Measurements from ENCODE around the gene PTPN1. TPM values are rescaled to one million over a fixed set of nuclear protein-coding genes. Genes with fewer than 3 reads are reported as not detected.

The PTPN1 gene
- total and polyA plus RNA-seq, 2 of the 13 experiments (the other 11 are each of a cell fraction or from before 2014, with no cell fraction given): 17.7 to 37.2 TPM

- TF ChIP-seq GABPB1 (CRISPR knock-in tag; IDR thresholded peaks at IDR 0.05) (peak; percentile 97), RBFOX2 (IDR thresholded peaks at IDR 0.05; ENCODE audit: low read depth, low read length) (peak; percentile 99), NFKB2 (CRISPR knock-in tag; IDR thresholded peaks at IDR 0.05; ENCODE audit: borderline replicate concordance) (peak; percentile 93; the same call in 1 of the 2 replicates), RARA (CRISPR knock-in tag; IDR thresholded peaks at IDR 0.05) (peak; percentile 63), ZNF768 (CRISPR knock-in tag; IDR thresholded peaks at IDR 0.05) (peak; percentile 76; the same call in 1 of the 2 replicates), TP53 (CRISPR knock-in tag; conservative IDR thresholded peaks at IDR 0.05) (peak; percentile 41; the same call in 1 of the 2 replicates), ZNF274 (CRISPR knock-in tag; IDR thresholded peaks at IDR 0.05) (peak; percentile 83), TFDP2 (CRISPR knock-in tag; IDR thresholded peaks at IDR 0.05) (peak; percentile 83), ZNF205 (CRISPR knock-in tag; IDR thresholded peaks at IDR 0.05) (no peak; the same call in none of the 2 replicates), NKX3-1 (CRISPR knock-in tag; IDR thresholded peaks at IDR 0.05) (peak; percentile 73; the same call in 1 of the 2 replicates), KMT2B (CRISPR knock-in tag; IDR thresholded peaks at IDR 0.05) (peak; percentile 97), ONECUT2 (CRISPR knock-in tag; IDR thresholded peaks at IDR 0.05) (no peak), ZMYM3 (CRISPR knock-in tag; IDR thresholded peaks at IDR 0.05) (peak; percentile 96), GLMP (CRISPR knock-in tag; IDR thresholded peaks at IDR 0.05; ENCODE audit: borderline replicate concordance) (no peak), ZBTB7A (CRISPR knock-in tag; IDR thresholded peaks at IDR 0.05) (no peak)
- TF ChIP-seq, protein P1, sequence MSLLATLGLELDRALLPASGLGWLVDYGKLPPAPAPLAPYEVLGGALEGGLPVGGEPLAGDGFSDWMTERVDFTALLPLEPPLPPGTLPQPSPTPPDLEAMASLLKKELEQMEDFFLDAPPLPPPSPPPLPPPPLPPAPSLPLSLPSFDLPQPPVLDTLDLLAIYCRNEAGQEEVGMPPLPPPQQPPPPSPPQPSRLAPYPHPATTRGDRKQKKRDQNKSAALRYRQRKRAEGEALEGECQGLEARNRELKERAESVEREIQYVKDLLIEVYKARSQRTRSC (CRISPR knock-in tag; IDR thresholded peaks at IDR 0.05; ENCODE audit: low read depth): no peak
- TF ChIP-seq, protein P2, sequence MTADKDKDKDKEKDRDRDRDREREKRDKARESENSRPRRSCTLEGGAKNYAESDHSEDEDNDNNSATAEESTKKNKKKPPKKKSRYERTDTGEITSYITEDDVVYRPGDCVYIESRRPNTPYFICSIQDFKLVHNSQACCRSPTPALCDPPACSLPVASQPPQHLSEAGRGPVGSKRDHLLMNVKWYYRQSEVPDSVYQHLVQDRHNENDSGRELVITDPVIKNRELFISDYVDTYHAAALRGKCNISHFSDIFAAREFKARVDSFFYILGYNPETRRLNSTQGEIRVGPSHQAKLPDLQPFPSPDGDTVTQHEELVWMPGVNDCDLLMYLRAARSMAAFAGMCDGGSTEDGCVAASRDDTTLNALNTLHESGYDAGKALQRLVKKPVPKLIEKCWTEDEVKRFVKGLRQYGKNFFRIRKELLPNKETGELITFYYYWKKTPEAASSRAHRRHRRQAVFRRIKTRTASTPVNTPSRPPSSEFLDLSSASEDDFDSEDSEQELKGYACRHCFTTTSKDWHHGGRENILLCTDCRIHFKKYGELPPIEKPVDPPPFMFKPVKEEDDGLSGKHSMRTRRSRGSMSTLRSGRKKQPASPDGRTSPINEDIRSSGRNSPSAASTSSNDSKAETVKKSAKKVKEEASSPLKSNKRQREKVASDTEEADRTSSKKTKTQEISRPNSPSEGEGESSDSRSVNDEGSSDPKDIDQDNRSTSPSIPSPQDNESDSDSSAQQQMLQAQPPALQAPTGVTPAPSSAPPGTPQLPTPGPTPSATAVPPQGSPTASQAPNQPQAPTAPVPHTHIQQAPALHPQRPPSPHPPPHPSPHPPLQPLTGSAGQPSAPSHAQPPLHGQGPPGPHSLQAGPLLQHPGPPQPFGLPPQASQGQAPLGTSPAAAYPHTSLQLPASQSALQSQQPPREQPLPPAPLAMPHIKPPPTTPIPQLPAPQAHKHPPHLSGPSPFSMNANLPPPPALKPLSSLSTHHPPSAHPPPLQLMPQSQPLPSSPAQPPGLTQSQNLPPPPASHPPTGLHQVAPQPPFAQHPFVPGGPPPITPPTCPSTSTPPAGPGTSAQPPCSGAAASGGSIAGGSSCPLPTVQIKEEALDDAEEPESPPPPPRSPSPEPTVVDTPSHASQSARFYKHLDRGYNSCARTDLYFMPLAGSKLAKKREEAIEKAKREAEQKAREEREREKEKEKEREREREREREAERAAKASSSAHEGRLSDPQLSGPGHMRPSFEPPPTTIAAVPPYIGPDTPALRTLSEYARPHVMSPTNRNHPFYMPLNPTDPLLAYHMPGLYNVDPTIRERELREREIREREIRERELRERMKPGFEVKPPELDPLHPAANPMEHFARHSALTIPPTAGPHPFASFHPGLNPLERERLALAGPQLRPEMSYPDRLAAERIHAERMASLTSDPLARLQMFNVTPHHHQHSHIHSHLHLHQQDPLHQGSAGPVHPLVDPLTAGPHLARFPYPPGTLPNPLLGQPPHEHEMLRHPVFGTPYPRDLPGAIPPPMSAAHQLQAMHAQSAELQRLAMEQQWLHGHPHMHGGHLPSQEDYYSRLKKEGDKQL (CRISPR knock-in tag; IDR thresholded peaks at IDR 0.05; ENCODE audit: low read depth): no peak
- TF ChIP-seq, protein P3, sequence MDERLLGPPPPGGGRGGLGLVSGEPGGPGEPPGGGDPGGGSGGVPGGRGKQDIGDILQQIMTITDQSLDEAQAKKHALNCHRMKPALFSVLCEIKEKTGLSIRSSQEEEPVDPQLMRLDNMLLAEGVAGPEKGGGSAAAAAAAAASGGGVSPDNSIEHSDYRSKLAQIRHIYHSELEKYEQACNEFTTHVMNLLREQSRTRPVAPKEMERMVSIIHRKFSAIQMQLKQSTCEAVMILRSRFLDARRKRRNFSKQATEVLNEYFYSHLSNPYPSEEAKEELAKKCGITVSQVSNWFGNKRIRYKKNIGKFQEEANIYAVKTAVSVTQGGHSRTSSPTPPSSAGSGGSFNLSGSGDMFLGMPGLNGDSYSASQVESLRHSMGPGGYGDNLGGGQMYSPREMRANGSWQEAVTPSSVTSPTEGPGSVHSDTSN (CRISPR knock-in tag; IDR thresholded peaks at IDR 0.05): peak; percentile 53; the same call in 1 of the 2 replicates
Observed at GRCh38 chr20:50509923-50510705, at the start of gene PTPN1 (continued).
